Astrocyte of the cerebellum (primary cell): ENCODE data around the gene TRIM8.

Experiments
- DNase-seq: peaks from one replicate; pipeline ENCODE4 v3.0.0-alpha.2; 2011; ENCODE audit warnings: low read depth
- H3K4me3 ChIP-seq: 2 replicates; pipeline ENCODE4 v1.5.1; 2011; ENCODE audit warnings: mild to moderate bottlenecking, low read depth, low read length, moderate library complexity
- in situ Hi-C: cut with HindIII; loops from 2 replicates; pipeline ENCODE4 v1.10.0; 2017; ENCODE audit warnings: low sequenced_read_pairs
- TF ChIP-seq, protein P1 (sequence below): IDR thresholded peaks from 2 replicates; pipeline ENCODE4 v1.5.1; 2012; ENCODE audit warnings: low read length, low read depth, moderate library complexity, mild to moderate bottlenecking; ENCODE audit errors: missing control alignments

The TRIM8 gene, protein sequence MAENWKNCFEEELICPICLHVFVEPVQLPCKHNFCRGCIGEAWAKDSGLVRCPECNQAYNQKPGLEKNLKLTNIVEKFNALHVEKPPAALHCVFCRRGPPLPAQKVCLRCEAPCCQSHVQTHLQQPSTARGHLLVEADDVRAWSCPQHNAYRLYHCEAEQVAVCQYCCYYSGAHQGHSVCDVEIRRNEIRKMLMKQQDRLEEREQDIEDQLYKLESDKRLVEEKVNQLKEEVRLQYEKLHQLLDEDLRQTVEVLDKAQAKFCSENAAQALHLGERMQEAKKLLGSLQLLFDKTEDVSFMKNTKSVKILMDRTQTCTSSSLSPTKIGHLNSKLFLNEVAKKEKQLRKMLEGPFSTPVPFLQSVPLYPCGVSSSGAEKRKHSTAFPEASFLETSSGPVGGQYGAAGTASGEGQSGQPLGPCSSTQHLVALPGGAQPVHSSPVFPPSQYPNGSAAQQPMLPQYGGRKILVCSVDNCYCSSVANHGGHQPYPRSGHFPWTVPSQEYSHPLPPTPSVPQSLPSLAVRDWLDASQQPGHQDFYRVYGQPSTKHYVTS

DNA sequence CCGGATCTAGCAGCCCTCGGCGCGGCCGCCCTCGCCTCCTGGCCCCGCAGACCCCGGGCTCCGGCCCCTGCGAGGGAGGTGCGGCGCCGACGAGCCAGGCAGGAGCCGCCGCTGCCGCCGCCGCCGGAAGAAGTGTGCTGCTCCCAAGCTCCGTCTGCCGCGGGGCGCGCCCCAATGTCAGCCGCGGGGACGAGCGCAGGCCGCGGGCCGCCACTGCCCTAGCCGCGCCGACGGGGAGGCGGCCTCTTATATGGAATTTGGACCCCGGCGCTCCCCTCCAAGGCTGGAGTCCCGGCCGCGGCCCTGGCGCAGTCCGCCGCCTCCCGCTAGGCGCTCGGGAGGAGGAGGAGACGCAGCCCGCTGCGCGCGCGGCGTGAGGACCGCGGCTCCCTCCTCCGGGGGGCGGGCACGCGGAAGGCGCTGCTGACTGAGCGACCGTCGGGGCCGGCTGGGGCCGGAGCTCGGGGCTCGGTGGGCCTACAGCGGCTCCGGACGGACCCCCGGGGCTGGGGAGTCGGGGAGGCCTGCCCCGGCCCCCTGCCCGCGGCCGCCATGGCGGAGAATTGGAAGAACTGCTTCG, at the start of gene TRIM8:
TRIM8 (plus strand) TSS at position 414 of the 580 bp plus-strand sequence; CDS start at position 553, 139 bp downstream.
- peak within 1 kb of the TSS; percentile 83 for H3K4me3 ChIP-seq
- TF ChIP-seq, protein P1, sequence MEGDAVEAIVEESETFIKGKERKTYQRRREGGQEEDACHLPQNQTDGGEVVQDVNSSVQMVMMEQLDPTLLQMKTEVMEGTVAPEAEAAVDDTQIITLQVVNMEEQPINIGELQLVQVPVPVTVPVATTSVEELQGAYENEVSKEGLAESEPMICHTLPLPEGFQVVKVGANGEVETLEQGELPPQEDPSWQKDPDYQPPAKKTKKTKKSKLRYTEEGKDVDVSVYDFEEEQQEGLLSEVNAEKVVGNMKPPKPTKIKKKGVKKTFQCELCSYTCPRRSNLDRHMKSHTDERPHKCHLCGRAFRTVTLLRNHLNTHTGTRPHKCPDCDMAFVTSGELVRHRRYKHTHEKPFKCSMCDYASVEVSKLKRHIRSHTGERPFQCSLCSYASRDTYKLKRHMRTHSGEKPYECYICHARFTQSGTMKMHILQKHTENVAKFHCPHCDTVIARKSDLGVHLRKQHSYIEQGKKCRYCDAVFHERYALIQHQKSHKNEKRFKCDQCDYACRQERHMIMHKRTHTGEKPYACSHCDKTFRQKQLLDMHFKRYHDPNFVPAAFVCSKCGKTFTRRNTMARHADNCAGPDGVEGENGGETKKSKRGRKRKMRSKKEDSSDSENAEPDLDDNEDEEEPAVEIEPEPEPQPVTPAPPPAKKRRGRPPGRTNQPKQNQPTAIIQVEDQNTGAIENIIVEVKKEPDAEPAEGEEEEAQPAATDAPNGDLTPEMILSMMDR: no peak
- in situ Hi-C loops: no loop called here
- no peak for DNase-seq

DNA sequence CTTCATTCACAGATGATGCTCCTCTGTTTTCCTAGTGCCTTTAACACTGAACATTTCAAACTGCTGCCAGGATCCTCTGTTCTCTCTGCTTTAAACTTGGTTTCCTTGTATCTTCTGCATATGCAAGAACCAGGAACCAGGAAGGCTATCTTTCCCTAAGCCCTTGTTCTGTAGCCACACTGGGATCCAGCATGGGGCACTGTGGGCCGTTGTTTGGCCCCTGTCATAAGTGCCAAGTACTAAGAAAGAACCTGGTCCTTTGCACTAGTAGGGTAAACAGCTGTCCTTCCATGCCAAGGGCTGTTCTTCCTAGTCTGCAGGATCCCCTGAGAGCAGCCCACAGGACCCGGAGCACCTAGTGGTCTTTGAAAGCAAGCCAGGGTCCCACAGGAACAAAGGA, 49.0 kb upstream of the TRIM8 start:
- in situ Hi-C loops: loop anchor here (10.0 kb wide), 1 partner anchor 90 kb away; the partner anchor contains the start of genes ACTR1A and SUFU
- DNase-seq: no peak
- TF ChIP-seq, protein P1: no peak
- H3K4me3 ChIP-seq: no peak overlapping the region

DNA sequence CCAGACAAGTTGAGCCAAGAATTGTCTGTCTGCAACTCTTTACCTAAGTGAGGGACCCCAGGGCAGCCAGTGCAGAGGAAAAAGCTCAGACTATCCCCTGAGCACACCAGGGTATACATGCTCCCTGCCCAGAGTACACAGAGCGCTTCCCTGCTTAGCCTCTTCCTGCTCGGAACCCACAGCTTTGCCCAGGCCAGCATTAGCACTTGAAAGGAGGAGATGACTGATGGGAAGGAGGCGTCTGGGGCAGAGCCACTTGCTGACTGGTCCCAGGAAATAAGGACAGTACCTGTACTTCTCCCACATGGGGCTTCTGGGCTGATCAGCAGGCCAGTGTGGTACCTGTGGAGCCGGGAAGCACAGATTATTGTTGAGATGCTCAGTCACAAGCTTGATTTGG, 48.4 kb upstream of the TRIM8 start:
- no peak for DNase-seq
- in situ Hi-C loops: loop anchor here (10.0 kb wide), 1 partner anchor 91 kb away; the partner anchor contains the start of genes ACTR1A and SUFU
- TF ChIP-seq, protein P1: no peak
- no peak overlapping the region for H3K4me3 ChIP-seq

DNA sequence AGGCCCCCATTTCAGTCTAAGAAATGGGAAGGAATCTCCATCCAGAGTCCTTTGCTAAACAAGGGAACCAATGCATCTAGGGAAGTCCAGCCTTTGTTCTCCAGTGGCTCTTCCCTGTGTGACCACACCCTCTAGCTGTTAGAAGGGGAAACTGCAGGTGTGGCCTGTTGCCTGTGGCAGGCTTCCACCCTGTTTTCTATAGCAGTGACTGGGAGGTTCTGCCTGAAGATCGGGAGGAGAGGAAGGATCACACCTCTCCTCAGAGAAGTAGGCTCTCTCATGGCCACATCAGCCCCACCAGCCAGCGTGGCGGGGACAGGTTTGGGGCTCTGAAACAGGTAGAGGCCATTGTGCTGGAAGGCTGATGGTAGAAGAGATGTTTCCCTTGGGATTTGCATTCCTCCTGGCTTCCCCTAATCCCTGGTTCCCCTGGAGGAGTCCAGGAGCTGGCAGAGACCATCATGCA, 47.7 kb upstream of the TRIM8 start:
- in situ Hi-C loops: loop anchor here (10.0 kb wide), 1 partner anchor 92 kb away; the partner anchor contains the start of genes ACTR1A and SUFU
- TF ChIP-seq, protein P1: peak; percentile 97
- DNase-seq: peak; percentile 32
- H3K4me3 ChIP-seq: no peak overlapping the region

DNA sequence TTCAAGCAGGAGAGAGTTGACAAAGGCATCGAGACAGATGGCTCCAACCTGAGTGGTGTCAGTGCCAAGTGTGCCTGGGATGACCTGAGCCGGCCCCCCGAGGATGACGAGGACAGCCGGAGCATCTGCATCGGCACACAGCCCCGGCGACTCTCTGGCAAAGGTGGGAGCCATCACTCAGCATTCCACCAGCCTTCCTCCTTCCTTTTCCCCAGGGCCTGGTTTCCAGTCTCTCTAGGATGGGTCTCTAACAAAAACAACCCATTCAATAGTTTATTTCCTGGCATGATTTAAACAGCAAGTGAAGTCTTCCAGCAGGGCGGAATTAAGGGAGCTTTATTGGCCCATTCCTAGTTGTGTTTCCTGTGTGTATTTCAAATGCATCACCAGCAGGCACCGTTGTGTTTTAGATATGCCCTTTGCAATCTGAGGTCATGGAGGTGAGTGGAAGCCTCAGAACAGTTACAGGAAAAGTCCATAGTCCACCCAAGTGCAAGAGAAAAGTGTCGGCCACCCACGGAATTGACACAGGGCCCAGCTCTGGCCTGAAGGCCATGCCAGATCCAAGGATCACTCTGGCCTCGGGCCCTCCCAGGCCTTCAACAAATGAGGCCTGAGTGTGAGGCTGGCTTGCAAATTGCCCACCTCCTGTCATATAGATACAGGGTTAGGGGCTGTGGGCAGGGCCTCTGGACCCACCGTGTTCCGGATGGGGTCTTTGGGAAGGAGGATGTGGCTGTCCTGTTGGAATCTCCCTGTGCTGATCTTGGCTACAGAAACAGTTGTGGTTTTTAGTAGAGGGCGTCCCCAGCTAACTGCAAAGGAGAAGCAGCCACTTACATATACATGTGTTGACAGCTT, 46.9 kb upstream of the TRIM8 start:
- in situ Hi-C loops: loop anchor here (10.0 kb wide), 1 partner anchor 93 kb away; the partner anchor contains the start of genes ACTR1A and SUFU
- TF ChIP-seq, protein P1: no peak
- DNase-seq: no peak
- H3K4me3 ChIP-seq: no peak overlapping the region
